HL-60 (cell line): Measurements from ENCODE around the gene CDH6.

Experiments used
- GABPA ChIP-seq: IDR thresholded peaks from 2 replicates; pipeline ENCODE4 v1.6.1; 2012; ENCODE audit warnings: low read depth
- POLR2AphosphoS5 ChIP-seq: IDR thresholded peaks from 2 replicates; pipeline ENCODE4 v1.6.1; 2012; ENCODE audit warnings: low read depth
- SPI1 ChIP-seq: IDR thresholded peaks from 2 replicates; pipeline ENCODE4 v1.6.1; 2012; ENCODE audit warnings: low read depth, mild to moderate bottlenecking, borderline replicate concordance
- TF ChIP-seq, protein P1 (sequence below): IDR thresholded peaks from one replicate; pipeline ENCODE4 v1.5.1; 2011; ENCODE audit warnings: low read length, control low read depth, inconsistent platforms; ENCODE audit not compliant: insufficient read depth
- TF ChIP-seq, protein P2 (sequence below): IDR thresholded peaks from 2 replicates; pipeline ENCODE4 v1.6.1; 2012; ENCODE audit warnings: low read depth; ENCODE audit not compliant: insufficient replicate concordance

DNA sequence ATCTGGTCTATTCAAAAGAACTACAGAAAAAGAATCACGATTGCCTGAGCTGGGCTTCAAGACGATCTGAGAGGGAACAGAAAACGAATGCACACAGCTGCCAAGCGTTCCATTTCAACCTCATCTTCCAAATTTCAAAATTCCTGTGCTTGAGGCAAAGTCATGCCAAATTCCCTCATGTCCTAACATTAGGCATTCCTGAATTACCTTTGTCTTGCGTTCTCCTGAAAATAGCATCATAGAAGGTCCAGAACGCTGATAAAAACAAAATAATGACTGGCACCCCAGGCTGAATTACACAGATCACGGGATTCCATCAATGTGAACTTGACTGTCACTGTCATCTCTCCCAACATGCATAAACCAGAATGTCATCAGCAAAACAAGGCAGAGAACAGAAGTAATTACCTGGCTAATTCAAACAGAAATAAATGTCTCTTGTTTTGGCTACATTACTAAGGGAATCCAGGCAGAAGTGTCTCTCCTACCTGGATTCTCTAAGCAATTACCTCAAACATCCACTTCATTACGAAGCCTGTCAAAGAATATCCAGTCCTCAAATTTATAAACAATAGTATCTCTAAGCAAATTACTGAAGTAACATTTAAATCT, 12.0 kb upstream of the CDH6 start:
- TF ChIP-seq, protein P1, sequence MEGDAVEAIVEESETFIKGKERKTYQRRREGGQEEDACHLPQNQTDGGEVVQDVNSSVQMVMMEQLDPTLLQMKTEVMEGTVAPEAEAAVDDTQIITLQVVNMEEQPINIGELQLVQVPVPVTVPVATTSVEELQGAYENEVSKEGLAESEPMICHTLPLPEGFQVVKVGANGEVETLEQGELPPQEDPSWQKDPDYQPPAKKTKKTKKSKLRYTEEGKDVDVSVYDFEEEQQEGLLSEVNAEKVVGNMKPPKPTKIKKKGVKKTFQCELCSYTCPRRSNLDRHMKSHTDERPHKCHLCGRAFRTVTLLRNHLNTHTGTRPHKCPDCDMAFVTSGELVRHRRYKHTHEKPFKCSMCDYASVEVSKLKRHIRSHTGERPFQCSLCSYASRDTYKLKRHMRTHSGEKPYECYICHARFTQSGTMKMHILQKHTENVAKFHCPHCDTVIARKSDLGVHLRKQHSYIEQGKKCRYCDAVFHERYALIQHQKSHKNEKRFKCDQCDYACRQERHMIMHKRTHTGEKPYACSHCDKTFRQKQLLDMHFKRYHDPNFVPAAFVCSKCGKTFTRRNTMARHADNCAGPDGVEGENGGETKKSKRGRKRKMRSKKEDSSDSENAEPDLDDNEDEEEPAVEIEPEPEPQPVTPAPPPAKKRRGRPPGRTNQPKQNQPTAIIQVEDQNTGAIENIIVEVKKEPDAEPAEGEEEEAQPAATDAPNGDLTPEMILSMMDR: no peak
- TF ChIP-seq, protein P2, sequence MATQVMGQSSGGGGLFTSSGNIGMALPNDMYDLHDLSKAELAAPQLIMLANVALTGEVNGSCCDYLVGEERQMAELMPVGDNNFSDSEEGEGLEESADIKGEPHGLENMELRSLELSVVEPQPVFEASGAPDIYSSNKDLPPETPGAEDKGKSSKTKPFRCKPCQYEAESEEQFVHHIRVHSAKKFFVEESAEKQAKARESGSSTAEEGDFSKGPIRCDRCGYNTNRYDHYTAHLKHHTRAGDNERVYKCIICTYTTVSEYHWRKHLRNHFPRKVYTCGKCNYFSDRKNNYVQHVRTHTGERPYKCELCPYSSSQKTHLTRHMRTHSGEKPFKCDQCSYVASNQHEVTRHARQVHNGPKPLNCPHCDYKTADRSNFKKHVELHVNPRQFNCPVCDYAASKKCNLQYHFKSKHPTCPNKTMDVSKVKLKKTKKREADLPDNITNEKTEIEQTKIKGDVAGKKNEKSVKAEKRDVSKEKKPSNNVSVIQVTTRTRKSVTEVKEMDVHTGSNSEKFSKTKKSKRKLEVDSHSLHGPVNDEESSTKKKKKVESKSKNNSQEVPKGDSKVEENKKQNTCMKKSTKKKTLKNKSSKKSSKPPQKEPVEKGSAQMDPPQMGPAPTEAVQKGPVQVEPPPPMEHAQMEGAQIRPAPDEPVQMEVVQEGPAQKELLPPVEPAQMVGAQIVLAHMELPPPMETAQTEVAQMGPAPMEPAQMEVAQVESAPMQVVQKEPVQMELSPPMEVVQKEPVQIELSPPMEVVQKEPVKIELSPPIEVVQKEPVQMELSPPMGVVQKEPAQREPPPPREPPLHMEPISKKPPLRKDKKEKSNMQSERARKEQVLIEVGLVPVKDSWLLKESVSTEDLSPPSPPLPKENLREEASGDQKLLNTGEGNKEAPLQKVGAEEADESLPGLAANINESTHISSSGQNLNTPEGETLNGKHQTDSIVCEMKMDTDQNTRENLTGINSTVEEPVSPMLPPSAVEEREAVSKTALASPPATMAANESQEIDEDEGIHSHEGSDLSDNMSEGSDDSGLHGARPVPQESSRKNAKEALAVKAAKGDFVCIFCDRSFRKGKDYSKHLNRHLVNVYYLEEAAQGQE: no peak
- TF ChIP-seq POLR2AphosphoS5 (no peak), GABPA (no peak), SPI1 (no peak)
